NCI-H2029 treated with DMSO at 0.1 percent for 48 hours (cell line): Measurements from ENCODE around the gene ABR.
A peak's percentile ranks its signal among the peaks of the same experiment; 100 is the strongest.
"Not testable (repeated sequence)": the region's sequence is repeated elsewhere in the genome, so short reads cannot be mapped to it uniquely, and the experiment has no call there.

ENCODE experiments used
- DNase-seq: peaks from one replicate; lab custom pipeline; 2025; lab: John Stamatoyannopoulos, UW

The ABR gene

DNA sequence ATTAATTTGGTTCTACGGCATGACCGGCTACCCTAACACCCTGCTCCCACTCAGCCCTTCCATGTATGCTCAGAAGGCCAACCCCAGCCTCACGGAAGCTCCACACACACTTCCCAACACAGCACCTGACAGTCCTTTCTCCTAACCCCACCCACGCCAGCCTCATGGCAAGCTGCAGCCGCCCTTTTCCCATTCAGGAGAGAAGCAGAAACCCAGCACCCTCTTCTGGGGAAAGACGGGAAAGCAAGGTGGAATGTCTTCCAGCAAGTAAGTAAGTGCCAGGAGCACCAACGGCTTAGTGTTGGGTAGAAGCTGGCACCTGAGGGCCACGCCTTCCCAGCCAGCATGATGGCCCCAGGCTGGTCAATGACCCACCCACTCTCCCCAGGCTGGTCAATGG lies 32.1 kb downstream of the ABR start:
- peak; percentile 46 for DNase-seq

DNA sequence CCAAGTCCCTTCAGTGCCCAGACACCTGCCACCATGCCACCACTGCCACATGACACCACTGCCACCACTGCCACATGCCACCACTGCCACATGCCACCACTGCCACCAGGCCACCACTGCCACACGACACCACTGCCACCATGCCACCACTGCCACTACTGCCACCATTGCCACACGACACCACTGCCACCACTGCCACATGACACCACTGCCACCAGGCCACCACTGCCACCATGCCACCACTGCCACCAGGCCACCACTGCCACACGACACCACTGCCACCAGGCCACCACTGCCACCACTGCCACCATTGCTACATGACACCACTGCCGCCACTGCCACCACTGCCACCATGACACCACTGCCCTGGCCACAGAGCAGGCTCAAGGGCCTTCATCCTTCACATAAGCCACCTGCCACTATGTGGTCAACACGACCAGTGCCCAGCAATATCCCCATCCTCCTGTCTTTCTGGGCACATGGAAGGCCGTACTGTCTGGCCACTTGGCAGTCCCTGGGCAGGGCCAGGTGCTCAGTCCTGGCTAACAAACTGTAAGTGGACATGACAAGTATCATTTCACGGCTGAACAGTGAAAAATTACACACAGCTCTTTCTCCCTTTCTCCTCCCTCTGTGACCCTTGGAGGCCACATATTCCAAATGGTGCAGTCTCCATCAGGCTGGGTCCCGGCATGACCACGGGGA lies 33.1 kb downstream of the ABR start:
- DNase-seq = no peak

DNA sequence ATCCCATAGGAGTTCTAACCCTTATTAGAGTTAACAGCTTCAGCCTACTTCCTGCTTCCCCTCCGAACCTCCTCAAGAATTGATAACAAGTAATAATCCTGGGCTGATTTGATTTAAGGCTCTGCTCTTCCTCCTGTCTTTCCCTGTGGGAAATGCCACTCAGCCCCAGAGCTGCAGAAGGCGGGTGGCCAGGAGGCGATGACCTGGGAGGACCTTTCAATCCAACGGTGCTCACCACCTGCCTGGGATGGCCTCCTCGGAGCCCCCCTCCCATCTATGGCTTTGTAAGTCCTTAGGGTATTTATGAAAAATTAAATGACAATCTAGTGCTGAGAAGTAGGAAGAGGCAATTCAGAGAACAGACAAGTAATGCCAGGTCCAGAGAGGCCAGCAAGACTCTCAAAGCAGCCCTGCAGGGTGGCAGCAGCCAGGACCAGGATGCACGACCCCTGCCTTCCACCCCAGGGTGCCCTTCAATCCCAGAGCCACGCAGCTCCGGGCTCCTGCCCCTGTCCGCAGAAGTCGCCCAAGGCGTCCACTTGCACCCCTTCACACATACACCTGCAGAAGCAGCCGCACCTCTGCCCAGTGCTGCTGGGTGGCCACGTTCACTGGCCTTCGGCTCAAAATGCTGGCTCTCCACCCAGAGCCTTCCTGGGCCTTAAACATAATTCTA lies 34.3 kb downstream of the ABR start:
- DNase-seq = no peak

- DNase-seq = no peak
These were observed 35.6 kb downstream of the ABR start for GRCh38 chr17:1144162-1144561.

DNA sequence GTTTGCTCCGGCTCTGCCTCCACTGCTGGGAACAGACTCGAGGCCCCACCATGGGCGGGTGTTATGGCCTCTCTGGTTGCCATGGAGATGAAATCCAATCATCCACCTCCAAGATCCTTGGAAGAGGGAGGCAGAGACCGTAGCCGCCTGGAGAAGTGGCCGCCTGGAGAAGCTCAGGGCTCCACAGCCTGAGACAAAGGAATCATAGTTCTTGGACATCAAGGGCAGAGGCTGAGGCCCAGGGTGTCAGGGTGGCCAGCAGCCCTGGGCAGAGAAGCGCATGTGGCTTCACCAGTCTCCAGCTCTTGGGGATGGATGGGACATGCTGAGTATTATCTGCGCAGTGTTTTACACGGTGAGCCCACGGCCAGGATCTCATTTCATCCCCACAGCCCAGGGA lies 36.2 kb downstream of the ABR start:
- no peak for DNase-seq

GRCh38 chr17:1142561-1142971 lies 37.2 kb downstream of the ABR start:
- DNase-seq = no peak

DNA sequence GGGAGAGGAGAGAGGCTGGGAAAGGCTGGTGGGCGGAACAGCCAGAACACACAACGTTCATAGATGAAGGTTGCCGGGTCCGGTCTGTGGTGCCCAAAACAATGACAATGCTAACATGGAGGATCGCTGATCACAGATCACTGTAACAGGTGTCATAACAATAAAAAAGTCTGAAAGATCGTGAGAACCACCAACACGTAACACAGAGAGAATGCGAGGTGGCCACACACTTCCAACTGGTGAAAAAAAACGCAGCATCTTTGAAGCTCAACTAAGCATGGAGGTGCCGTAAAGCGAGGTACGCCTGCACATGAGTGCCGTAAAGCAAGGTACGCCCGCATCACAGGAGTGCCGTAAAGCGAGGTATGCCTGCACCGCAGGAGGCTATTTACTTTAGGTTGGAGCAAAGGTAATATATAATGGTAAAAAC lies 42.3 kb downstream of the ABR start:
- DNase-seq = no peak

GRCh38 chr17:1136748-1137147 lies 43.0 kb downstream of the ABR start:
- no peak for DNase-seq

- DNase-seq = no peak
These were observed 45.0 kb downstream of the ABR start for GRCh38 chr17:1134634-1135324.

DNA sequence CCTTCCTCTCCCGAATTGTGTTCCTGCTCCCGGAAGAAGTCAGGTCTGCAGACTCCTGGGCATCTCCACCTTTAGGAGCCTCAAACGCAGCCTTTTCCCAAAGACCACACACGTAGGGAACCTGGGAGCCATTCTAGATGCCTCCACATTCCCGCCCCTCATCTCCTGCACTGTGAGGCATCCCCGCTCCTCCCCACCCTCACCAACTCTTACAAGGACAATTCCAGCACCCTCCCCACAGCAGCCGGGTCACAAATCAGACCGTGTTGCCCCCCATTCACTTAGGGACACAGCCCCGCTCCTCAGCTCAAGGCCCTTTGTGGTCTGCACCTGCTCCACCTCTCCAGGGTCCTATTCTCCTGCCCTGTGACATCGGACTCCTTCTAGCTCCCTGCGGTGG lies 49.6 kb downstream of the ABR start:
- no peak for DNase-seq

DNA sequence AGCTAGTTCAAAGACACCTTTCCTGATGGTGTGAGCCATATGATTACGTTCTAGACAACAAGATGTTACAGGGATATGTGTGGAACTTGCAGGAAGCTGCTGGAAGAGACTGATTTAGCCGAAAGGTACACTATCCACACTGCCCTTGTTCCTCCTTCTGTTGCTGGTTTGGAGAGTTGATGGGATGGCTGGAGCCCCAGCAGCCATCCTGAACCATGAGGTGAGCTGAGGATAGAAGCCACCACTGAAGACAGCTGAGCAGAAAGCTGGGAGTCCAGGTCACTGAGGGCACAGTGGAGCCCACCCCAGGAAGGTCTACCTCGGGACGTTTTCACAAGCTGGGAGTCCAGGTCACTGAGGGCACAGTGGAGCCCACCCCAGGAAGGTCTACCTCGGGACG lies 51.3 kb downstream of the ABR start:
- not testable (repeated sequence) for DNase-seq

GRCh38 chr17:1126801-1127550 lies 52.8 kb downstream of the ABR start:
- no peak for DNase-seq

DNA sequence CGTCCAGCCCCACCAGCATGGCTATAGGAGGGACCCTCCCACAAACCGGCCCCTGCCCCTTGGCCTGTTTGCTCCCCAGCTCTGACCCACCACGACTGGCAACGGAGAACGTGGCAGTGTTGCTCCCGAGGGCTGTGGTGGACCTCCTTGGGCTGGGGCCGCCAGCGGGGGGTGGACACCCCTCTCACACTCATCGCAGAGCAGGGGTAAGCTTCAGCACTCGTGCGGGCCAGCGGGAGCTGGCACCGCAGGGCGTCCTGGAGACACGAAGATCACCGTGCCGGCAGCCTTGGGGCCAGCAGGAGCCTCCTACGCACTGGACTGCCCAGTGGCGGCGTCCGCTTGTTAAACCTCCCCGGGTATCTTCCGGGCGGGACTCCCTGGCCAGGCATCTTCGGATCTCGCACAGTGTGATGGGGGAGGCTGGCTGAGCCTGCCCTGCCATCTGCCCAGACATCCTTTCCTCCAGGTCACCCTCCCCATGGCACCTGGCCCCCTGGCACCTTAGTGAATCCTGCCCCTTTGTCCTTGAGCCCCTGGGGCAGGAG lies 53.5 kb downstream of the ABR start:
- no peak for DNase-seq

DNA sequence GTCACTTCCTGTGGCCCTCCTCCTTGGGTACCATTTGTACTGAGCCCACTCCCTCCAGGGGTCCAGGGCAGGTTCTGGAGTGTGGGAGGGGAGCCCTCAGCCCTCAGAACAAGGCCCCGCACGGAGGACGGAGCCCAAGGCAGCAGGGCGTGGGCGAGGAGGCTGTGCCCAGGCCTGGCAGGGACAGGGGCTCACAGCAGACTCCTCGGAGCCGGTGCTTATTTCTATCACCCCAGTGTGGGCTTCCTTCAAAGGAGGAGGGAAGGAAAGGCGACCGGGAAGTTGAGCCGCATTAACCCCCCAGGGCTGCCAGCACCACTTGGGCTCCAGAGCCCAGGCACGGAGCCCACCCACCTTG lies 54.0 kb downstream of the ABR start:
- no peak for DNase-seq

DNA sequence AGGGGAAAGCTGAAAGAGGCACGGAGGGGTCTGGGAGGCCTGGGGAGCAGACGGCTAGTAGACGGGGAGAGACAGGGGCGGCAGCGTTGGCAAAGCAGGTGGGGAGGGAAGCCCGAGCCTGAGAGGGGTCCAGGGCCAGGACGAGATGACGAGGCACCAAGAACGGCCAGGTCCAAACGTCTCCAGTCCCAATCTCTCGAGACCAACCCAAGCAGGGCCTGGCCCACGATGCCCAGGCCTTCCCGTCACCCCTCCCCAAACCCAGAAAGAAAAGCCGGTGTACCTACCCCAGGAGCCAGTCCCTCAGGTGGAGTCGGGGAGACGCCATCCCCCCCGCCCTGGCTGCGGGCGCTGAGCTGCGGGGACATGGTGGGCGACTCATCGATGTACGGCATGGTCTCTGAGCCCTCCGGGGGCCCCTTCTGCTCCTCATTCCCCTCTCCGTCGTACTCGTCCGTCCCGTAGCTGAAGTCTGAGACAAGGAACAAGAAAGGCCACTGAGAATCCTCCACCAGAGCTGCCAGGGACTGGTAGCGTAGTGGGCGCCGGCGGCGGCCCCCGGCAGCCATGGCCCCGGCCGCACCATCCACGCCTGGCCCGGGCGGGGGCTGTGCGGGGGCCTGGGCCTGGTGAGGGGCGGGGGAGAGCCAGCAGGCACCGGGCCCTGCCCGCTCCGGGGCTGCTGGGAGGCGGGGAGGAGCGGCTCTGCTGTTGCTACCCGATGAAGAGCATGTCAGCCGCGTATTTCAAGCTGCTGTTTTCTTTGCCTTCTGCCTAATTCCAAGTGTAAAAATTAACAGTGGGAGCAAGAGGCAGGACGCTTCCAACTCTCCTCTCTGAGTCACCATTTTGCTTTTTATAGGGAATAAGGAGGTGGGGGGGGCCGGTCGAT lies 54.6 kb downstream of the ABR start:
- DNase-seq = no peak

DNA sequence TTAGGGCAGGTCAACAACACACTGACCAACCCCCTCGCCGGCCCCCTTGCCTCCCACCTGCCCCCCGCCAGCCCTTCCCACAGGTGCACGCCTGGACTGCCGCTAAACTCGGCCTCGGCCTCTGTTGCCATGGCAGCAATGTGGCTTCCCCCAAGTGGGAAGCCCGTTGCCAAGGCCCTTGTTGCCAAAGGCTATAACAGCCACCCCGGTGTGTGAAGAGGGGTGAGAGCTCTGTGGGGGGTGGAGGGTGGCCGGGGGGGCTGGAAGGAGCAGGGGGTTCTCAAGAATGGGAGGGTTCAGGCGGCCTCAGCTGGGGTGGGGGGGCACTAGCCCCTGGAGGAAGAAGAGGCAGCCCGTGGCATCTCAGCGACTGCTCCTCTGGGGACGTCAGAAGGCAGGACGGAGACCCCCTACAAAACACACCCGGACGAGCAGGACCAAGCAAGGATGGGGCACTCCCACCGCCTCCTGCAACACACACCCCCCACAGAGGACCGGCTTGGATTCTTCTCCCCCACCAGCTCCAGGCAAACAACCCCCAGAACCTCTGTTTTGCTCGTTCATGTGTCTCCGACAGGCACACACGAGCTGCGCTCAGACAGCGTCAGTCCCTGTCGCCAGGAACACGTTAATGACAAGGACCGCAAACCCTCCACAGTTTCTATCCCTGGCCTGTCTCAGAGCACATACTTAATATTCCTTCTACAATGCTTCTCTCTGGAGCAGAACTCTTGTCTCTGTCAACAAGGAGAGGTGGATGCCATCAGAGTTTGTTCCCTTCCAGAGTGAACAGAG lies 55.7 kb downstream of the ABR start:
- DNase-seq = no peak

GRCh38 chr17:1123393-1123831 lies 56.4 kb downstream of the ABR start:
- DNase-seq = no peak

DNA sequence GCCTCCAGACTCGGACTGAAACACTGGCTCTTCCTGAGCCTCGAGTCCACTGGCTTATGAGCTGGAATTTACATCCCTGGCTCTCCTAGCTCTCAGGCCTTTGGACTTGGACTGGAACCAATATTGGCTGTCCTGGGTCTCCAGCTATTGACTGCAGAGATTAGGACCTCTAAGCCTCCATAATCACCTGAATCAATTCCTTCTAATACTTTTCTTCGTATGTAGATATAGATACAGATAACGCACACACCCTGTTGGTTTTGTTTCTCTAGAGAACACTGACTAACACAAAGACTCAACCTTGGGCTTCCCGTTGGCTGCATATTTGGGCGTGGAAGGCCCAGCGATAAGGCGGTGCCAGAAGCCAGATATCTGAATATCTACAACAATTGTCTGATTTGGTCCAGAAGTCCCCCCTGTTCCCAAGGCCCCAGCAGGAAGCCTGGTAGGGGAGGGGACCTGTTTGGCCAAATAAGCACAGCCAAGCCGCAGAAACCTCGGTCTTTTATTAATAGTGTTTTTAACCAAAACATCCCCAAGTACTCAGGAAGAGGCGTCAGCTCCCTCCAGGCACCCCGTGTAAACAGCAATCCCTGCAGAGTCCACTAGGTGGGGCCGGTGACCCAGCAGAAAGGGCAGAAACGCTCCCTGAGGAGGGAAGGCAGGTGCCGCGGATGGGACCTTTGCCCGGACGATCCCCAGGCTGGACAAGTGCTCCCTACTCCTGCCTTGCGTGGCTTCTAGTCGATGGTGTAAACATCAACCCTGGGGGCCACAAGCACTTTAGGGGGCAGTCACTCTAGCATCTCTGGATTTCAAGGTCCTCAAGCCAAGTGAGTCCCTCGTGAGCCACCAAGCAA lies 57.0 kb downstream of the ABR start:
- DNase-seq = peak; percentile 29

DNA sequence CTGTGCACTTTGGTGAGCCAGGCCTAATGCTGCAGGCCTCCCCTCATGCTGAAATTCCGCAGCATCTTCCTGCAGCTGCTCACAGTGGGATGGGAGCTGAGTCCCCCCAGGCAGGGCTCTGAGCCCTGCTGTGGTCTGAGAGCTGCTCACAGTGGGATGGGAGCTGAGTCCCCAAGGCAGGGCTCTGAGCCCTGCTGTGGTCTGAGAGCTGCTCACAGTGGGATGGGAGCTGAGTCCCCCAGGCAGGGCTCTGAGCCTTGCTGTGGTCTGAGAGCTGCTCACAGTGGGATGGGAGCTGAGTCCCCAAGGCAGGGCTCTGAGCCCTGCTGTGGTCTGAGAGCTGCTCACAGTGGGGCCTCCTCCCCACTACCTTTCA lies 58.4 kb downstream of the ABR start:
- DNase-seq = not testable (repeated sequence)
